CD4-positive, alpha-beta T cell treated with Interleukin-2 at 100 ng/mL for 4 hours (primary cell): Measurements from ENCODE around the gene ATG16L2.
"Not testable (repeated sequence)": the region's sequence is repeated elsewhere in the genome, so short reads cannot be mapped to it uniquely, and the experiment has no call there.

Experiments used
- DNase-seq: peaks from one replicate; pipeline ENCODE4 v3.0.0-alpha.2; 2020; ENCODE audit warnings: low spot score

ATG16L2 gene

GRCh38 chr11:72780296-72781062 lies 33.7 kb upstream of the ATG16L2 start:
- DNase-seq = no peak

DNA sequence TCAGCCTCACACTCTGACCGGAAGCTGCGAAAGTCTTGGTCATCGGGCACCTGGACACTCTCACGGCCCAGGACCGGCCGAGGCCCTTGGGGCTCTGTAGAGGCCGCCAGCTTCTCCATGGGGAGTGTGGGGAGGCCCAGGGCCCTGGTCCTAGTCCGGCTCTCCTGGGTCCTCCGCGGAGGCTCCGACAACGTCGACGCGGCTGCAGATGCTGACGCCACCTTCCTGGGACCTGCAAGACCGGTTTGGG lies 33.2 kb upstream of the ATG16L2 start:
- DNase-seq = no peak

- DNase-seq = peak; percentile 58
Observed at GRCh38 chr11:72781313-72782080, 32.7 kb upstream of the ATG16L2 start.

DNA sequence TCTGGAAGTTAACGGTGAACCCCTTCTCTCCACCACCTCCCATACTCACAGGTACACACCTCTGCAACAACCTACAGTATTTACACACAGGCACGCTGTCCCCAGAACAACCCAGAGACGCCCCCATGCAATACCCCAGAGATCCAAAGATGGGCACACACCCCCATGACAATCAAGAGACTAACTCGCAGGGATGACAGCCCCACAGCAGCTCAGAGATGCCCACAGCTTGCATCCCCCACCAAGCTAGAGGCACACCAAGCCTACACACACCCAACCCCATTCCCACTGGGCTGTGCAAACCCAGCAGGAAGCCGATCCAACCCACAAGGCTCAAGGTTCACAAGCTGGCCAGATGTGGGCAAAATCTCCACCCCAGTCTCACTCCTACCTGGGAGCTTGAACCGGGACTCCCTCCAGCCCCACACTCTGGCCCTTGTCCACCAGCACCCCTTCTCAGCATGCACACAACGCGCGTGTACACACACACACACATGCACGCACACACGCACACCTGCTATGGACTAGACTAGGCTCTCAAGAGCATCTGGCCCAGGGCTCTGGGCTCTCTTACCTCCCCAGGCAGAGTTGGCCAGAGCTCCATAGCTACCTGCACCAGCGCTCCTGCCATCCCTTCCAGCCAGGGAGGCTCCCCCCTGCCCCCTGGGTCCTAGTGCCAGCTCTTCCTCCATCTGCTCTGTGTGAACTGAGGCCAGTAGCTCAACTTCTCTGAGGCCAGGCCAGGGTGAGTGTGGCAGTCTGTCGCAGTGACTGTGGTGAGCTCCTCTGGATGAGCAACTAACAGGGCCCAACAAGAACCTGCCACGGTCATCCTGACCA lies 31.9 kb upstream of the ATG16L2 start:
- DNase-seq = no peak

DNA sequence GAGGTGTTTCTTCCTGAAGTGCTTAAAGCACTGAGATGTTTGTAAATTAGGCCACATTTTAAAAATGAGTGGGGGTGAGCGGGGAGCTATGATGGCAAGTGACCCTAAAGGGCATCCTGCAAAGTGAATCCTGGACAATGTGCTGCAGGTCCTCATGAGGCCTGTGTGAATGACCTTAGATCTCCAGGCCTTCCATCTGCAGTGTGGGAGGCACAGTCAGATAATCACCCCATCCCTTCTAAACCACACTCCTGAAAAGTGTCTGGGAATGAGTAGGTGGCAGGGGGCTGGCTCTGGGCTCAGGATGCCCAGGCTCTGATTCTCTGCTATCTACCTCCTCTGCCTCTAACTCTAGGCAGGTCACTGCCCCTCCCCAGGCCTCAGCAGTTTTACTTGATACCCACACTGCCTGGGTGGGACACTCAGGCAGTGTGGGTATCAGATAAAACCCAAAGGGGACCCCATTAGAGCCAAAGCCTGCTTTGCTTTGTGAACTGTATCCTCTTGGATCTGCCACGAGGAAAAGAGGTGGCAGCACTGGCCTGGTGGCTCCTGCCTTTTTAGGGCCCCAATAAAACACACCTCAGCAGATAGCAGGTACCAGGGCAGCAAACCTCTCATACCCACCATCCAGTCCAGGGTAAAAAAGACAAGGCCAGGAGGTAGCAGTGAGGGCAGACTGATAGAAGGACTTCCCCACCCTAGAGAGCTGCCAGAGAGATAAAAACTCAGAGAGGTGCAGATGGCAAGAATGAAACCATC lies 30.9 kb upstream of the ATG16L2 start:
- DNase-seq = no peak

- no peak for DNase-seq
Observed at GRCh38 chr11:72784662-72785061, 29.5 kb upstream of the ATG16L2 start.

- no peak for DNase-seq
Observed at GRCh38 chr11:72786305-72787215, 27.7 kb upstream of the ATG16L2 start.

DNA sequence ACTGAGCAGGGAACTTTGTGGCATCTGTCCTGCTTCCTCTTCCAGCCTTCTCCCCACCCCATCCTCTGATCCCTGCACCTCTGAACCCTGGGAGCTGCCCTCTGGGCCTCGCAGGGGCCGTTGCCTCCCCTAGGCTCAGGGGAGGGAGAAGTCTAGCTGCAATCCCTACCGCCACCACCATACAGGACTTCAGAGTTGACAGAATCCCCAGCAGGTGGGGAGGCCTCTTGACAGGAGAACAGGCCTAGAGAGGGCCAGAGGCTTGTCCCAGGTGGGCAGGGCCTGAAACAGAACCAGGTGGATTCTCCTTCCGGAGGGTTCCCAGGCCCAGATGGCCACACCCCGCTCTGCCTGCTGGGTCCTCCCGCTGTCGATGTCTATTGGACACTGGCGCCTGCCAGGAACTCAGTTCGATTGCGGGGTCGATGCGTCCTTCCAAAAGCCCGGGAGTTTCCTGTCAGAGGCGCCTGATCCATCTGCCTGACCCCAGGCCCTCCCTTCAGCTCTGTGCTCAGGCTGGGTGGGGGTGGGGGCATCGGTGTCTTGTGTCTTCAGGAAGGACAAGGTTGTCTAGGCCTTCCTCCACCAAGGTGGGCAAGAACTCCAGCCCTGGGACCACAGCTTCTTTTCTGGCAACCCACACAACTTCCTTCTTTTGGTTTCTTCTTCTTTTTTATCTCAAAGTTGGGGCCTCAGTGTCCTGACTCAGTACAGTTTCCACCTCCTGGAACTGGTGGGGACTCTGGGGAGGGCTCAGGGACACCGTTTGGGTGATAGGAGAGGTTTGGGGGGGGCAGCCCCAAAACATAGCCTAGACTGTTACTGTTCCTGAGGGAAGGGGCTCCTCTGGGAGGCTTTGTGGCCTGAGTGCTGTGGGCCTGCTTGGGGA lies 26.8 kb upstream of the ATG16L2 start:
- no peak for DNase-seq

DNA sequence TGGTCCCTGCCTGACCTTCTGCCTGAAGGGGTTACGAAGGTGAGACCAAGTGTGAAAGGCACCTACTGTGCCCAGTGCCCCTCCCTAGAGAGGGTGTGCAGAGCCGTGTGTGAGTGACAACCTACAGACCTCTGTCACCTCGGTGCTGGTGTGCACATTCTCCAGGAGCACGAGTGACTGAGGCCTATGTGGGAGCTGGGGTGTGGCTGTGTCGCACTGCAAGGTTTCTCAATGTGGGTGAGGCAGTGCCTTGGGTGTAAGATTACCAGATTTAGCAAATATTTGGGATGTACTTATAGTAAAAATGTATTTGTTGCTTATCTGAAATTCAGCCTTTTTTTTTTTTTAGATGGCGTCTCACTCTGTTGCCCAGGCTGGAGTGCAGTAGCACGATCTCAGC lies 26.0 kb upstream of the ATG16L2 start:
- no peak for DNase-seq

DNA sequence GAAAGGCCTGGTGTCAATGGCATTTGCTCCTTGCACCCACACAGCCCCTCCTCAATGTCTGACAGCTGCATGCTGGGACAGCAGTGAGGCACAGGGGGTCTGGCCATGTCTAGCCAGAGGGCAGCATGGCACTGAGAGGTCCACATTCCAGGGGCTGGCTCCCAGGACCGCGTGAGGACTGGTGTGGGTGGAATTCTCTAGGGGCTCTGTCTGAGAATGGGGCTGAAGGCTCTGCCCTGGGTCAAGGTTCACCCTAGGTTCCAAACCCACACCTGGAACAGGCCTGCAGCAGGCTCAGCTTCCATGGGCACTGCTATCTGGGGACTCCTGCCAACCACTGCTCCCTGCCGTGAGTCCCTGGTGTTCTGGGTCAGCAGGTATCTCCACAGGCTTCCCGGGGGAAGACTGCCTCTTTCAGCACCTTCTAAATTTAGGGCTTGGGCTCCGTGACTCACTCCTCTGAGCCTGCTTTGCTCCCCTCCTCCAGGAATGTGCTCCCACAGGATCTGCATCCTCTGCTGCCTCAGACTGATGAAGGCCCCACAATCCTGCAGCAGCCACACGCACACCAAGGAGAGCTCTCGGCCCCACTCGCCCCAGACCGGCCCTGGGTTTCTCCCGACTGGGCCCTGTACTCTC lies 24.6 kb upstream of the ATG16L2 start:
- no peak for DNase-seq

DNA sequence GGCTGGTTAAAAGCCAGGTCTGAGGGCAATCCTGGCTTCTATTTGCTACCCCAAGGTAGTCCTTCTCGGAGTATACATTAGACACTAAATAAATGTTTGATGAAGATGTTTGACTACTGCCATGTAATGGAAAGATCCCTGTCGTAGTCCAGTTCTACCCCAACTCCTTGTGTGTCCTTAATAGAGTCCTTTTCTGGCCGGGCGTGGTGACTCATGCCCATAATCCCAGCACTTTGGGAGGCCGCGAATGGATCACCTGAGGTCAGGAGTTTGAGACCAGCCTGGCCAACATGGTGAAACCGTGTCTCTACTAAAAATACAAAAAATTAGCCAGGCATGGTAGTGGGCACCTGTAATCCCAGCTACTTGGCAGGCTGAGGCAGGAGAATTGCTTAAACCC lies 23.0 kb upstream of the ATG16L2 start:
- not testable (repeated sequence) for DNase-seq

DNA sequence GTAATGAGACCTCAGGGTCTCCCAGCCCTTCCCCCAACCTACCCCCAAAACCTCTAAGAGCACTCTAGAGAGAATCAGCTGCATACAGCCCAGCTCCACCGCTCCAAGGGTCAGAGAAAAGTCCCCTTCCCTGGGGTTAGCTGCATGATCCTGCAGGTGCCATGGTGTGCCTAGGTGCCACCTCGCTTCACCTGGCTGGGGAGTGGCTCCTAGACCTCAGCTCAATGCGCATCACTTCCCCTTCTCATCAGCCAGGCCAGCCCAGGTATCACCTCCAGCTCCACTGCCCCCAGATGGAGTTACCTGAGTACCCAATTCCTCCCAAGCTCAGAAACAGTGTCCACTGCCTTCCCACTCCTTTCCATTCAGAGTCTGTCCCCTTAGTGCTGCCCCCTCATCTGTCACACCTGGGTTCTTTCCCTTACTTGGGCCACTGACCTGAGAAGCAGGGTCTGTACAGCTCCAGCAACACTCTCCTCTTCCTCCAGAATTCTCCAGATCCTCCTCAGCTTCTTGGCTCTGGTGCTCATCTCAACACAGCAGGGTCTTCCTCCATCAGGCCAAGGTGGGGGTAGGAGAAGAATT lies 21.7 kb upstream of the ATG16L2 start:
- DNase-seq = no peak

DNA sequence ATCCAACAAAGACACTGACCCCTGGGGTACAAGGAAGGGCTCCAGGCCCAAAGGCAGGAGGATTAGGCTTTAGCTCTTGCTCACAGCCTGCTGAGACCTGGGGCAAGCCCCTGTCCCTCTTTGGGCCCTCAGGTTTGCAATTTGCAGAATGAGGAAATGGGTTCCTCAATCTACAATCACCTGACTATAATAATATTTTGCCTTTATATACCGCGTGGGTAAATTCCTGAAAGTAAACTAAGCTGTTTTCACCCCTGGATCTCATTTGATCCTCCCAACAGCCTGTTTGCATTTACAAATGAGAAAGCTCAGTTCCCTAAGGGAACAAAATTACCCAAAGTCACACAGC lies 21.2 kb upstream of the ATG16L2 start:
- no peak for DNase-seq

DNA sequence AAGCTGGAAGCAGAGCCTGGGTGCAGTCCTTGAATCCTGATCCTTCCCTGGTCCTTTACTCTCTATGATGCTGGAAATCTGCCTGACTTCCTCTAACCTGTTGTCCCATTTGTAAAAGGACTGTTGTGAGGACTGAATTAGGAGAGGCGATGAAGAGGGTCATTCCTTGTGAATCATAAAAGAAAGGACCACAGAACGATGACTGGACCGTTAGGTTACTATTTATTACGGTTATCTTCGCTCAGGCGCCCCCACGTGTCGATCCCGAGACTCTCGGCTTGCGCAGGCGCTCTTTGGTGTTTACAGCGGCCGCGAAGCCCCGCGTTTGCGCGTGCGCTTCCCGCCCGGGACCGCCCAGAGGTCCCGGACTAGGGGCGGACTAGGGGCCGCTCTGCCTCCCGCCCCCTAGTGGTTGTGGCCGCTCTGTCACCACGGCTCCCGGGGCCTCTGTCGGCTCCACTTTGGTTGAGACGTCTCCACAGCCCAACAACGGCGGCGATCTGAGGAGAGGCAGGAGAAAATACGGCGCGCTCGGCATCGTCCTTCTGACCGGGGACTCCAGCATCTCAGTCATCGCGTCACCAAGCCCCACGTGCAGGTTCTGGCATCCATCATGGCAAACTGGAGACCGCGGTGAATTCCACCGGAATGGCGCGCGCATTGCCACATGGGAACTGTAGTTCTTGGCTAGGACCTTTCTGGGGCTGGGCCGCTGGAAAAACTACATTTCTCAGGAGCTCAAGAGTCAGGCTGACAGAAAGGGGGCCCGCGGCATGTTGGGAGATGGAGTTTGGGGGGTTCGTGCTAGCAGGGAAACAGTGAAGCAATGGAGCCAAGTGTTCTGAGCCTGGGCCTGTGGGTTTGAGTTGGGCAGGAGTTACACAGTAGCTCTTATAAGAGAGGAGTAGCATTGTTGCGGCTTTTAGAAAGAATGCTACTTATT lies 20.5 kb upstream of the ATG16L2 start, which contains the start of gene STARD10:
TSS of gene STARD10 (minus strand) at position 623 of the 943 bp plus-strand sequence. CDS start 12,866 bp downstream, outside the sequence.
- peak; percentile 96 for DNase-seq

DNA sequence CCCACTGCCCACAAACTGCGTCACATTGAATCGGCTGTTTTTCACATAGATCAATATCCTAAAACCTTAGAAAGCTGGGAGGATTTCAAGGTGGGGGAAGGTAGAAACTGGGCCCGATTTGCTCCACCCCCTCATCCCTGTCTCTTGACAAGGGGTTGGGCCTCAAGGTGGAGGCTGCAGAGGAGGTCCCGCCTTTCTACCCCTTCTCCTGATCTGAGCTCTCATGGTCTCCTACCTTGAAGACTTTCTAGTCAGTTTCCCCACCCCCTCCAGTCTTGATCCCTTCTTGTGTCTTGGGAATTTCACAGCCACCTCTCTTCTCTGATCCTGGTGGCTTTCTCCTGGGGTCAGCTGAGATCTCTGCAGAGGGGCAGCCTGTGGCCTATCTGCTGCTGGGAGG lies 15.8 kb upstream of the ATG16L2 start:
- no peak for DNase-seq

GRCh38 chr11:72799441-72799840 lies 14.8 kb upstream of the ATG16L2 start:
- no peak for DNase-seq

- no peak for DNase-seq
Observed at GRCh38 chr11:72802822-72803221, 11.4 kb upstream of the ATG16L2 start.

- DNase-seq = no peak
Observed at GRCh38 chr11:72805216-72805615, 9.0 kb upstream of the ATG16L2 start.
